DND-41 (cell line): Measurements from ENCODE around the gene MVD.

ENCODE experiments used
- CTCF ChIP-seq: IDR thresholded peaks from 2 replicates; pipeline ENCODE4 v1.5.1; 2012; ENCODE audit warnings: borderline replicate concordance, low read length, moderate library complexity, mild to moderate bottlenecking; ENCODE audit not compliant: poor library complexity, severe bottlenecking; ENCODE audit errors: extremely low read depth
- EZH2 ChIP-seq: IDR thresholded peaks from 3 replicates; pipeline ENCODE4 v1.6.1; 2012; ENCODE audit warnings: borderline replicate concordance, low read depth, mild to moderate bottlenecking, moderate library complexity, low read length, inconsistent platforms; ENCODE audit not compliant: severe bottlenecking

GRCh38 chr16:88610909-88611812, 51.7 kb downstream of the MVD start:
- TF ChIP-seq CTCF, result no peak
- TF ChIP-seq EZH2, result no peak
